ENCODE measurements around the gene RNF31. TPM values are rescaled to one million over a fixed set of nuclear protein-coding genes. Genes with fewer than 3 reads are reported as not detected.

RNF31 gene
- total RNA-seq, 1 donor from 2014 or later, result 79.4 TPM

- peak overlapping the region; percentile 68 for H3K4me3 ChIP-seq (ENCODE audit: low read depth, low read length)
- TF ChIP-seq CTCF (conservative IDR thresholded peaks at IDR 0.05; ENCODE audit: low read depth, low read length), result no peak
- no peak for DNase-seq (ENCODE audit: low read depth)
These were observed 33.9 kb upstream of the RNF31 start for GRCh38 chr14:24113379-24113800.

DNA sequence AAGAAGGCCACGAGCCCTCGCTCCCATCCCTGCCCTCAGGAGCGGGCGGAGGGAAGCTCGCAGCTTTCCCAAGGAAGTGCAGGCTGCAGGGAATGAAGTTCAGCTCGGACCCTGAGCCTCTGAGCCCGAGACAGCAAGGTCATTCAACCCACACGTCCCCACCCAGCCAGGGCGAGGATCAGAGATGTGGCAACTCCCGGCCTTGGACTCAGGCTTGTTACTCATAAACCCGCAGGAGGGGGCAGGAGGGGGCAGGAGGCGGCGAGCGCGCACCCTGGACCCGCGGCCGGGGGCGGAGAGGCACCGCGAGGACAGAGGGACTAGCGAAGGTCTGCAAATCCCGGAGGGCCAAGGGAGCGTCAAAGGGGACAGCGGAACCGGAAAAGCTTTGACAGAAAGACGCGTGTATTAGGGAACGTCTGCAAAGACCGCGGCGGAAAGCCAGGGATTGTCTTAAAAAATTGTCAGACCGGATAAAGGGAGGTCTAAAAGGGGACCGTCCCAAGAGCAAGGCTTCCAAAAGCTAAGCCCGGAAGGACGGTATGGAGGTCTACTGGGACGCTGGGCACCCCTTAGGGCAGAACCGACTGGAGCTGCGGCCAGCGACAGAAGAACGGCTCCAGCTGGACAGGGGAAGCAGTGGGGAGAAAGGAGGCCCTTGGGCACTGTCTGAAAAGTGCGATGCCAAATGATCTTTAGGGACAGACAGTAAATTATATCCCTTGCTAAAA lies 33.3 kb upstream of the RNF31 start:
- no peak for TF ChIP-seq CTCF (conservative IDR thresholded peaks at IDR 0.05; ENCODE audit: low read depth, low read length)

DNA sequence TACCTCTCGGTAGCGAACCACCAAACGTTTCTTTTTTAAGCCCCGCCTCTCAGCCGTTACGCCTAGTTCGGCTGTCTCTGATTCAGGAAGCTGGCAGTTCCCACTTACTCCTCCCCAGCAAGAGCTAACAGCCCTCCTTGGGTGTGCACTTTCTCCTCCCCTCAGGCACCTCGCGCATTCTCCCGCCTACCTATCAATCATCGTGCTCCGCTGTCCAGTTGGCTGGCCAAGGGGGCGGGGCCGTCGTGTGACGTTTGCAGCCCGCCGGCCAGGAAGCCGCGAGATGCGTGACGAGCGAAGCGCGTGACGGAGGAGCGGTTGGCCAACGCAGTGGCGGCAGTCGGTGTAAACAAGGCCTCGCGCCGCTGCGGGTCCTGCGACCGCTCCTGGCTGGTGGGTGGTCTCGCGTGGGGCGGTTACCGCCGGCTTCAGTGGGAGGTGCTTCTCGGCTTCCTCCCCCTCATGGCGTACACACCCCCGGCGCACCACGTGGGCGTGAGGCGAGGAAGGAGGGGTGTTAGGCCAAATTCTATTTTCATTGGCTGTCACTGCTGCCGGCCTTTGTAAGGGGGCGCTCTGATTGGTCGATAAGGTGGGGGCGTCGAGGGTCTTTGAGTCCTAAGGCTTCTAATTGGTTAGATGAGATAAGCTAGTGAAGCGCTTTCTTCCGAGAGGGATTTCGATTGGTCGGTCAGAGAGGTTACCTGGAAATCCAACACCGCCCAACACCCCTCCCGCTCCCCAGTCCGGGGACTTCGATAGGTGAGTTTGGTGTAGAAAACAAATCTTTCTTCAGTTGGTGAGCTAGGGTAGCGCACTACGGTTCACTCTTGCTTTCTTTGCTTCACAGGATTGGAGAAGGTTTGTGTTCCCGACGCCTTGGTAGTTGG lies 32.5 kb upstream of the RNF31 start, which contains the start of the genes DCAF11 and NRL:
DCAF11 (plus strand) TSS at position 246 of the 890 bp plus-strand sequence. CDS start 818 bp downstream, outside the sequence.
NRL (minus strand) TSS at position 418 of the 890 bp plus-strand sequence. CDS start 32,101 bp downstream, outside the sequence.
- TF ChIP-seq CTCF (conservative IDR thresholded peaks at IDR 0.05; ENCODE audit: low read depth, low read length), result no peak
- peak; percentile 99 for DNase-seq (ENCODE audit: low read depth)
- peak within 1 kb of the TSS; percentile 68 for H3K4me3 ChIP-seq (ENCODE audit: low read depth, low read length)

More for the DNA sequence above, 33.3 kb upstream of the RNF31 start:
- DNase-seq (ENCODE audit: low read depth), result peak; percentile 82
- peak overlapping the region; percentile 68 for H3K4me3 ChIP-seq (ENCODE audit: low read depth, low read length)

- no peak for DNase-seq (ENCODE audit: low read depth)
- peak overlapping the region; percentile 68 for H3K4me3 ChIP-seq (ENCODE audit: low read depth, low read length)
- no peak for TF ChIP-seq CTCF (conservative IDR thresholded peaks at IDR 0.05; ENCODE audit: low read depth, low read length)
These were observed 31.7 kb upstream of the RNF31 start for GRCh38 chr14:24115422-24116127.

DNA sequence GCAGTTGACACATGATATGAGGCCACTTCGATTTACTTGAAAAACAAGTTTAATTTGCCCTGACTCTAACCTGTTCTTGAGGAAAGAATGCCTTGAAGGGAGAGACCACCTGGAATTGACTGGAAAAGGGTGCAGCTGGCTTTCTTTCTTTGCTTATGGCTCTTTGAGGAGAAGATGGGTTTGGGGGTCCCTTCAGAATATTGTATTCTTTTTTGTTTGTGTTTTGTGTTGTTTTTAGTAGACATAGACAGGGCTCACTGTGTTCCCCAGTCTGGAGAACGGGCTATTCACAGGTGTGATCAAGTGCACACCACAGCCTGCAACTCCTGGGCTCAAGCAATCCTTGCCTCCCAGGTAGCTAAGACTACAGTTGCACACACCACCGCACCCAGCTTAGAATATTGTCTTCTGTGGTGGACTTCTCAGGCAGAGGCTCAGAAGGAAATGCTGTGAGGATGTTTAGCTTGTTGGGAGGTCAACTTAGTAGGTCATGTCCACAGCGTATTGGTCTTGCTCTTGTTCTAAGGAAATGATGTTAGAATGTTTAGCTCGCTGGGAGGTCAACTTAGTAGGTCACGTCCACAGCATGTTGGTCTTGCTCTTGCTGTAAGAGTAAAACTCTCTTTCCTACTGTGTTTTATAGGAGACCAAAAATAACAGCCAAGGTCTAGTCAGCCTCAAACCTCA lies 31.0 kb upstream of the RNF31 start:
- no peak for TF ChIP-seq CTCF (conservative IDR thresholded peaks at IDR 0.05; ENCODE audit: low read depth, low read length)
- H3K4me3 ChIP-seq (ENCODE audit: low read depth, low read length), result peak overlapping the region; percentile 68
- no peak for DNase-seq (ENCODE audit: low read depth)

DNA sequence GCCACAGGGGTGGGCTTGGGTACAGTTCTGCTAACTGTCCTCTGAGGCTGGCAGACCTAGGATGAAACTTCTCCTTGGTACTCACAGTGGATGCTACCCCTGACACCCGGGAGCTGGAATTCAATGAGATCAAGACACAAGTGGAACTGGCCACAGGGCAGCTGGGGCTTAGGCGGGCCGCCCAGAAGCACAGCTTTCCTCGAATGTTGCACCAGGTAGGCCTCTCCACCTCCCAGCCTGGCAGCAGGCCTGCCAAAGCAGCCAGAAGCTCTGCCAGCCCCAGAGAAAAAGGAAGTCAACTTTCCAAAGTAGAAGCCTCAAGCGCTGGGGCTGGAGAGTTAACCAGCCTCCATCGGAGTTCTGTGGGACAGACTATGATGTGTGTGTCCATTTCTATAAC lies 30.1 kb upstream of the RNF31 start:
- H3K4me3 ChIP-seq (ENCODE audit: low read depth, low read length), result no peak overlapping the region
- DNase-seq (ENCODE audit: low read depth), result no peak
- no peak for TF ChIP-seq CTCF (conservative IDR thresholded peaks at IDR 0.05; ENCODE audit: low read depth, low read length)
